BE2C (cell line): Measurements from ENCODE around the gene STUM.

Experiments
- DNase-seq: peaks from one replicate; pipeline ENCODE4 v3.0.0-alpha.2; 2020
- H3K27me3 ChIP-seq: fragments of 250-450 bp; sonication (Bioruptor Pico); 2 replicates; pipeline ENCODE4 v1.5.1; 2020; ENCODE audit warnings: mild to moderate bottlenecking
- H3K36me3 ChIP-seq: fragments of 250-450 bp; sonication (Bioruptor Pico); 2 replicates; pipeline ENCODE4 v1.5.1; 2020; ENCODE audit warnings: mild to moderate bottlenecking
- H3K4me1 ChIP-seq: fragments of 250-450 bp; sonication (Bioruptor Pico); 2 replicates; pipeline ENCODE4 v1.5.1; 2020
- H3K4me3 ChIP-seq: 2 replicates; pipeline ENCODE4 v1.5.1; 2011; ENCODE audit warnings: low read depth, low read length
- H3K9me3 ChIP-seq: fragments of 250-450 bp; sonication (Bioruptor Pico); 2 replicates; pipeline ENCODE4 v1.5.1; 2020
- TF ChIP-seq, protein P1 (sequence below): IDR thresholded peaks from 2 replicates; pipeline ENCODE4 v1.5.1; 2012; ENCODE audit warnings: mild to moderate bottlenecking, low read depth, low read length

Gene STUM

GRCh38 chr1:226568975-226569741 is 20.6 kb downstream of the STUM start:
- TF ChIP-seq, protein P1, sequence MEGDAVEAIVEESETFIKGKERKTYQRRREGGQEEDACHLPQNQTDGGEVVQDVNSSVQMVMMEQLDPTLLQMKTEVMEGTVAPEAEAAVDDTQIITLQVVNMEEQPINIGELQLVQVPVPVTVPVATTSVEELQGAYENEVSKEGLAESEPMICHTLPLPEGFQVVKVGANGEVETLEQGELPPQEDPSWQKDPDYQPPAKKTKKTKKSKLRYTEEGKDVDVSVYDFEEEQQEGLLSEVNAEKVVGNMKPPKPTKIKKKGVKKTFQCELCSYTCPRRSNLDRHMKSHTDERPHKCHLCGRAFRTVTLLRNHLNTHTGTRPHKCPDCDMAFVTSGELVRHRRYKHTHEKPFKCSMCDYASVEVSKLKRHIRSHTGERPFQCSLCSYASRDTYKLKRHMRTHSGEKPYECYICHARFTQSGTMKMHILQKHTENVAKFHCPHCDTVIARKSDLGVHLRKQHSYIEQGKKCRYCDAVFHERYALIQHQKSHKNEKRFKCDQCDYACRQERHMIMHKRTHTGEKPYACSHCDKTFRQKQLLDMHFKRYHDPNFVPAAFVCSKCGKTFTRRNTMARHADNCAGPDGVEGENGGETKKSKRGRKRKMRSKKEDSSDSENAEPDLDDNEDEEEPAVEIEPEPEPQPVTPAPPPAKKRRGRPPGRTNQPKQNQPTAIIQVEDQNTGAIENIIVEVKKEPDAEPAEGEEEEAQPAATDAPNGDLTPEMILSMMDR, result no peak
- no peak overlapping the region for H3K4me3 ChIP-seq
- H3K4me1 ChIP-seq, result no peaks in the 10 kb centered on the region
- peaks cover 4% of the 10 kb centered on the region; the same call in 1 of the 2 replicates for H3K27me3 ChIP-seq
- H3K36me3 ChIP-seq, result no peaks in the 10 kb centered on the region
- no peaks in the 10 kb centered on the region for H3K9me3 ChIP-seq
- DNase-seq, result no peak

DNA sequence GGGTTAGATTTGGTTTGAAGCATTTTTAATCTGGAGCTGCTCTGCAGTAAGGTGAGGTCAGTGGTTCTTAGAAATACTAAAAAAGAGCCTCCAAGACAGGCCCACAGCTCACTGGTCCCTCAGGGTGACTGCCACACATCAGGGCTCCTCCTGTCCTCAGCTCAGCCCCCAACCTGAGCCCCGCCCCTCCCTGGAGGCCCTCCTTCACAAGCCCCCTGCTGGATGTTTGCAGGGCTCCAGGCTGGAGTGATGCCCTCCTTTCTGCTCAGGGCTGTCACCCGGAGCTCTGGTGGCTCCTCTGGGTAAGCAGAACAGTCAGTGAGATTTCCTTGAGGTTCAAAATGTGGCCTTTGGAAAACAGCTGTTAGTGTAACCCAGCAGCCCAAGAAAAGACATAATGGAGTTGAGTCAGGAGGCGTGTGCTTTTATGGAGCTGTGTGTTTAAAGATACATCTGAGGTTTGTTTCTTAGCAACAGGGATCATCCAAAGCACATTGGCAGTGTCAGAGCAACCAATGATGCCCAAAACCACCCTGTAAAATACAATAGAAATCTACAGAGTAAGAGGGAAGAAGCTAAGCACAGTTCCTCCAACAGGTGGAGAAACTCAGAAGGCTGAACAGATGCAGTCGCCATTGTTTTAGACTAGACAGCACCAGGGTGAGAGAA is 21.4 kb downstream of the STUM start:
- H3K4me1 ChIP-seq, result no peaks in the 10 kb centered on the region; the same call in 1 of the 2 replicates
- TF ChIP-seq, protein P1, result peak; percentile 55
- no peaks in the 10 kb centered on the region for H3K36me3 ChIP-seq
- H3K9me3 ChIP-seq, result no peaks in the 10 kb centered on the region
- peaks cover 4% of the 10 kb centered on the region; the same call in 1 of the 2 replicates for H3K27me3 ChIP-seq
- no peak overlapping the region for H3K4me3 ChIP-seq
- DNase-seq, result peak; percentile 63

GRCh38 chr1:226571893-226572292 is 23.3 kb downstream of the STUM start:
- peaks cover 3% of the 10 kb centered on the region; the same call in 1 of the 2 replicates for H3K27me3 ChIP-seq

DNA sequence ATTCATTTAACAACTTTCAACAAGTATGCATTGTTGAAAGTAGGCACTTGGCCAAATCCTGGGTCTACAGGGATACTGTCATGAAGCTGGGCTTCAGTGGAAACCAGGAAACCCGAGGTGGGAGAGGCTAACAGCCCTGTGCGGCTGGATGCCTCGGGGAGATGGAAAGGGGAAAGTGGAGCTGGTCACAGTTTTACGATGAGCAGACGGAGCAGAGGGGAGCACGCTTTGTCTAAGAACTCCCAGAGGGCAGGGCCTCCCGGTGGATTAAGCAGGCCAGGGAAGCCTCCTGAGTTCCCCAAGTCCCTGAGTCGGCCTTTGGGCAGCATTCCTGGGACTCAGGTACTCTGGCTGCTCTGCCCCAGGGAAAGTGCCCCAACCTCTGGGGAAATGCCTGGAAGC is 23.8 kb downstream of the STUM start:
- TF ChIP-seq, protein P1, result no peak
- peaks cover 4% of the 10 kb centered on the region; the same call in 1 of the 2 replicates for H3K4me1 ChIP-seq
- no peaks in the 10 kb centered on the region for H3K36me3 ChIP-seq
- no peaks in the 10 kb centered on the region for H3K27me3 ChIP-seq
- H3K9me3 ChIP-seq, result no peaks in the 10 kb centered on the region
- no peak overlapping the region for H3K4me3 ChIP-seq
- no peak for DNase-seq

More at GRCh38 chr1:226571893-226572292, 23.3 kb downstream of the STUM start:
- peaks cover 4% of the 10 kb centered on the region; the same call in 1 of the 2 replicates for H3K4me1 ChIP-seq
- no peaks in the 10 kb centered on the region for H3K9me3 ChIP-seq
- H3K4me3 ChIP-seq, result no peak overlapping the region
- TF ChIP-seq, protein P1, result no peak
- H3K36me3 ChIP-seq, result no peaks in the 10 kb centered on the region
- no peak for DNase-seq

- H3K4me3 ChIP-seq, result no peak overlapping the region
- no peak for DNase-seq
- H3K36me3 ChIP-seq, result no peaks in the 10 kb centered on the region
- TF ChIP-seq, protein P1, result no peak
- H3K4me1 ChIP-seq, result peaks cover 4% of the 10 kb centered on the region; the same call in 1 of the 2 replicates
- H3K9me3 ChIP-seq, result no peaks in the 10 kb centered on the region
- no peaks in the 10 kb centered on the region for H3K27me3 ChIP-seq
Measured at GRCh38 chr1:226574044-226574443, 25.5 kb downstream of the STUM start.
